NCI-H1436 treated with DMSO at 0.1 percent for 48 hours (cell line): ENCODE measurements around the gene ZNHIT2.
"Not testable (repeated sequence)": the region's sequence is repeated elsewhere in the genome, so short reads cannot be mapped to it uniquely, and the experiment has no call there.

Experiments used
- DNase-seq: peaks from one replicate; lab custom pipeline; 2025; lab: John Stamatoyannopoulos, UW

The ZNHIT2 gene

GRCh38 chr11:65119670-65119995 is 2.1 kb upstream of the ZNHIT2 start:
- no peak for DNase-seq

GRCh38 chr11:65118891-65119669 is 1.6 kb upstream of the ZNHIT2 start:
- DNase-seq, result not testable (repeated sequence)

GRCh38 chr11:65118097-65118837 is 766 bp upstream of the ZNHIT2 start:
- DNase-seq, result no peak

- no peak for DNase-seq
These were observed 913 bp downstream of the ZNHIT2 start for GRCh38 chr11:65116370-65117205.

GRCh38 chr11:65115361-65116082 is 2.0 kb downstream of the ZNHIT2 start:
- no peak for DNase-seq

GRCh38 chr11:65114538-65115171 is 2.8 kb downstream of the ZNHIT2 start:
- no peak for DNase-seq

GRCh38 chr11:65113839-65114238 is 3.7 kb downstream of the ZNHIT2 start:
- DNase-seq, result no peak

GRCh38 chr11:65113361-65113756 is 4.1 kb downstream of the ZNHIT2 start:
- DNase-seq, result no peak

GRCh38 chr11:65112546-65113360 is 4.7 kb downstream of the ZNHIT2 start:
- no peak for DNase-seq

- peak; percentile 85 for DNase-seq
These were observed 5.6 kb downstream of the ZNHIT2 start, which contains the start of gene TM7SF2 for GRCh38 chr11:65111744-65112545. TM7SF2 (plus strand) TSS chr11:65111872; CDS start chr11:65112016, 144 bp downstream.

- DNase-seq, result no peak
These were observed 6.2 kb downstream of the ZNHIT2 start for GRCh38 chr11:65111159-65111743.

GRCh38 chr11:65110354-65110861 is 7.1 kb downstream of the ZNHIT2 start:
- peak; percentile 13 for DNase-seq

- DNase-seq, result no peak
These were observed 8.0 kb downstream of the ZNHIT2 start for GRCh38 chr11:65109231-65110198.

GRCh38 chr11:65108469-65109123 is 8.9 kb downstream of the ZNHIT2 start:
- DNase-seq, result no peak

GRCh38 chr11:65107751-65108468 is 9.6 kb downstream of the ZNHIT2 start:
- DNase-seq, result no peak

GRCh38 chr11:65107078-65107477 is 10.4 kb downstream of the ZNHIT2 start:
- DNase-seq, result no peak

GRCh38 chr11:65104628-65105027 is 12.9 kb downstream of the ZNHIT2 start:
- no peak for DNase-seq
